Neural progenitor cell (in vitro differentiated cells): ENCODE results near the gene KLF13. TPM values are rescaled to one million over a fixed set of nuclear protein-coding genes. Genes with fewer than 3 reads are reported as not detected.

Experiments
- DNase-seq: peaks from one replicate; pipeline ENCODE4 v3.0.0-alpha.2; 2016; ENCODE audit warnings: low spot score
- H2AFZ ChIP-seq: fragments of 200-600 bp; sonication (generic); replicated peaks from 2 replicates; pipeline ENCODE4 v1.6.1; 2016; ENCODE audit warnings: antibody characterized with exemption
- H3F3A ChIP-seq: fragments of 200-600 bp; sonication (generic); 2 replicates; pipeline ENCODE4 v1.6.1; 2016; ENCODE audit warnings: antibody characterized with exemption, low read depth
- H3K27ac ChIP-seq: fragments of 200-600 bp; sonication (generic); 2 replicates; pipeline ENCODE4 v1.5.1; 2016; ENCODE audit warnings: mild to moderate bottlenecking
- H3K27me3 ChIP-seq: fragments of 200-600 bp; sonication (generic); 2 replicates; pipeline ENCODE4 v1.6.1; 2016; ENCODE audit warnings: mild to moderate bottlenecking, moderate library complexity
- H3K36me3 ChIP-seq: fragments of 200-600 bp; sonication (generic); 2 replicates; pipeline ENCODE4 v1.5.1; 2016
- H3K4me1 ChIP-seq: fragments of 200-600 bp; sonication (generic); 2 replicates; pipeline ENCODE4 v1.6.1; 2016; ENCODE audit warnings: mixed run types
- H3K4me2 ChIP-seq: fragments of 200-600 bp; sonication (generic); 2 replicates; pipeline ENCODE4 v1.6.1; 2016
- H3K4me3 ChIP-seq: fragments of 200-600 bp; sonication (generic); 2 replicates; pipeline ENCODE4 v1.5.1; 2016
- H3K79me2 ChIP-seq: fragments of 200-600 bp; sonication (generic); 2 replicates; pipeline ENCODE4 v1.6.1; 2016; ENCODE audit warnings: low read depth
- H3K9ac ChIP-seq: fragments of 200-600 bp; sonication (generic); 2 replicates; pipeline ENCODE4 v1.6.1; 2016
- H3K9me3 ChIP-seq: fragments of 200-600 bp; sonication (generic); 2 replicates; pipeline ENCODE4 v1.5.1; 2016; ENCODE audit warnings: low read depth
- H4K20me1 ChIP-seq: fragments of 200-600 bp; sonication (generic); 2 replicates; pipeline ENCODE4 v1.6.1; 2016; ENCODE audit warnings: low read depth
- H3K27ac Mint-ChIP-seq: 3 replicates; pipeline ENCODE4 v1.8.0; 2021; ENCODE audit warnings: mixed read lengths
- H3K27me3 Mint-ChIP-seq: 2 replicates; pipeline ENCODE4 v1.8.0; 2022; ENCODE audit warnings: low read depth, mild to moderate bottlenecking, inconsistent platforms, moderate library complexity, mixed read lengths; ENCODE audit not compliant: insufficient read depth
- H3K36me3 Mint-ChIP-seq: 3 replicates; pipeline ENCODE4 v1.8.0; 2021; ENCODE audit warnings: mixed read lengths
- H3K4me1 Mint-ChIP-seq: 3 replicates; pipeline ENCODE4 v1.8.0; 2021; ENCODE audit warnings: mixed read lengths
- H3K4me3 Mint-ChIP-seq: 3 replicates; pipeline ENCODE4 v1.8.0; 2021; ENCODE audit warnings: mild to moderate bottlenecking, moderate library complexity, mixed read lengths
- H3K9me3 Mint-ChIP-seq: 3 replicates; pipeline ENCODE4 v1.8.0; 2020; ENCODE audit warnings: mixed read lengths
- EZH2 ChIP-seq: fragments of 200-600 bp; sonication (generic); IDR thresholded peaks from 2 replicates; pipeline ENCODE4 v1.6.1; 2017; ENCODE audit warnings: antibody characterized with exemption, mild to moderate bottlenecking, moderate library complexity
- EZH2phosphoT487 ChIP-seq: fragments of 200-600 bp; sonication (generic); IDR thresholded peaks from 2 replicates; pipeline ENCODE4 v1.6.1; 2017; ENCODE audit warnings: antibody characterized with exemption
- total RNA-seq: library from RNA; depleted of rRNA; stranded (reverse); fragments of >200 nt; gene quantifications from 2 replicates; pipeline ENCODE4 v1.2.3, GENCODE V29; 2015; ENCODE audit warnings: low replicate concordance
- TF ChIP-seq, protein P1 (sequence below): fragments of 200-600 bp; sonication (generic); IDR thresholded peaks from 2 replicates; pipeline ENCODE4 v1.5.1; 2017; ENCODE audit warnings: antibody characterized with exemption, mild to moderate bottlenecking

Gene KLF13
- total RNA-seq, 1 donor from 2014 or later, result 11.9 TPM

DNA sequence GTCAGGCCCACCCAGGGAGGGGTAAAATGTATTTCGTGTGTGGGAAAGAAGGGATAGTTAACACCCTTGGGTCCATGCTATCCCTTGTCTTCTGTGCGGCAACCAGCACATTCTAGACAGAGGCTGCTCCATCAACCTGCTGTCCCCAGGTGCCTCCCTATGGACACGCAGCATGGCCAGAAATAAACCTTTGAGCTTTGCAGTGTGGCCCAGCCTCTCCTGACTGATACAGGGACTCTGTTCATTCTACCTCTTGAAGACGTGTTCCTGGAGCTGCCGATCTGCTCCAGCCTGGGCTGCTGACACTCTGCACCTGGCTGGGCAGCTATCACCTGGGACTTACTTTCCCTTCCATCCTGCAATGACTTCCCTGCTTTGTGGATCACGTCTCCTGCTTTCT is 4.1 kb upstream of the KLF13 start:
- no peak overlapping the region for H3K27ac Mint-ChIP-seq
- Histone ChIP-seq H3K79me2 (no peaks in the 10 kb centered on the region), H3K9me3 (no peaks in the 10 kb centered on the region), H3K4me2 (no peak overlapping the region), H3K27me3 (peaks cover 43% of the 10 kb centered on the region), H4K20me1 (peaks cover 7% of the 10 kb centered on the region), H3K4me1 (peaks cover 11% of the 10 kb centered on the region), H3F3A (peaks cover 10% of the 10 kb centered on the region), H3K36me3 (no peaks in the 10 kb centered on the region), H3K4me3 (no peak overlapping the region), H3K27ac (no peak overlapping the region), H2AFZ (no peak overlapping the region), H3K9ac (no peak overlapping the region)
- peaks cover 7% of the 10 kb centered on the region for H3K9me3 Mint-ChIP-seq
- DNase-seq, result no peak
- H3K36me3 Mint-ChIP-seq, result no peaks in the 10 kb centered on the region
- H3K27me3 Mint-ChIP-seq, result peaks cover 7% of the 10 kb centered on the region
- TF ChIP-seq EZH2phosphoT487, result no peak
- TF ChIP-seq, protein P1, sequence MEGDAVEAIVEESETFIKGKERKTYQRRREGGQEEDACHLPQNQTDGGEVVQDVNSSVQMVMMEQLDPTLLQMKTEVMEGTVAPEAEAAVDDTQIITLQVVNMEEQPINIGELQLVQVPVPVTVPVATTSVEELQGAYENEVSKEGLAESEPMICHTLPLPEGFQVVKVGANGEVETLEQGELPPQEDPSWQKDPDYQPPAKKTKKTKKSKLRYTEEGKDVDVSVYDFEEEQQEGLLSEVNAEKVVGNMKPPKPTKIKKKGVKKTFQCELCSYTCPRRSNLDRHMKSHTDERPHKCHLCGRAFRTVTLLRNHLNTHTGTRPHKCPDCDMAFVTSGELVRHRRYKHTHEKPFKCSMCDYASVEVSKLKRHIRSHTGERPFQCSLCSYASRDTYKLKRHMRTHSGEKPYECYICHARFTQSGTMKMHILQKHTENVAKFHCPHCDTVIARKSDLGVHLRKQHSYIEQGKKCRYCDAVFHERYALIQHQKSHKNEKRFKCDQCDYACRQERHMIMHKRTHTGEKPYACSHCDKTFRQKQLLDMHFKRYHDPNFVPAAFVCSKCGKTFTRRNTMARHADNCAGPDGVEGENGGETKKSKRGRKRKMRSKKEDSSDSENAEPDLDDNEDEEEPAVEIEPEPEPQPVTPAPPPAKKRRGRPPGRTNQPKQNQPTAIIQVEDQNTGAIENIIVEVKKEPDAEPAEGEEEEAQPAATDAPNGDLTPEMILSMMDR, result no peak
- TF ChIP-seq EZH2, result no peak
- H3K4me1 Mint-ChIP-seq, result peaks cover 30% of the 10 kb centered on the region
- H3K4me3 Mint-ChIP-seq, result no peak overlapping the region

DNA sequence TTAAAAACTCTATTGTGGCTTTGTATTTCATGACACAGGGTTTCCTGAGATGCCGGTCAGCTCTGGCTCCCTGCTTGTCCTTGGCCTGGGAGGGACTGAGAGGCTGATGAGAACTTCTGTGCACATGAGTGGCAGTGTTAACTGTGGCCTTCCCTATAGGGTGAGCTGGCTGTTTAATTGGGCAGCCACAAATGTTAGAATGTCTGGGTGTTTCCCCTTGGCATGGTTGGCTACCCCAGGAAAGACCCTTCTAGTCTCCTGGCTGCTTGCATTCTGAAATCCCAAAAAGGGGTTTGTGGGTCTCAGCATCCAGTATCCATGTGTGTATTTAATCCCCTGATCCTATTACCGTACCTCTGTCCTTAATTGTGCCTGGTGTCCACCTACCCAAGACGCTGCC is 3.0 kb upstream of the KLF13 start:
- Histone ChIP-seq H3K4me1 (peaks cover 11% of the 10 kb centered on the region), H3K79me2 (no peaks in the 10 kb centered on the region), H3F3A (peaks cover 12% of the 10 kb centered on the region), H3K9me3 (no peaks in the 10 kb centered on the region), H3K36me3 (no peaks in the 10 kb centered on the region), H3K27me3 (peaks cover 49% of the 10 kb centered on the region), H3K27ac (no peak overlapping the region), H3K4me2 (no peak overlapping the region), H2AFZ (no peak overlapping the region), H4K20me1 (peaks cover 10% of the 10 kb centered on the region), H3K4me3 (no peak overlapping the region), H3K9ac (no peak overlapping the region)
- H3K9me3 Mint-ChIP-seq, result peaks cover 7% of the 10 kb centered on the region
- no peak overlapping the region for H3K27ac Mint-ChIP-seq
- no peaks in the 10 kb centered on the region for H3K36me3 Mint-ChIP-seq
- H3K27me3 Mint-ChIP-seq, result peaks cover 8% of the 10 kb centered on the region
- H3K4me1 Mint-ChIP-seq, result peaks cover 31% of the 10 kb centered on the region
- H3K4me3 Mint-ChIP-seq, result no peak overlapping the region
- TF ChIP-seq, protein P1, result no peak
- no peak for DNase-seq

DNA sequence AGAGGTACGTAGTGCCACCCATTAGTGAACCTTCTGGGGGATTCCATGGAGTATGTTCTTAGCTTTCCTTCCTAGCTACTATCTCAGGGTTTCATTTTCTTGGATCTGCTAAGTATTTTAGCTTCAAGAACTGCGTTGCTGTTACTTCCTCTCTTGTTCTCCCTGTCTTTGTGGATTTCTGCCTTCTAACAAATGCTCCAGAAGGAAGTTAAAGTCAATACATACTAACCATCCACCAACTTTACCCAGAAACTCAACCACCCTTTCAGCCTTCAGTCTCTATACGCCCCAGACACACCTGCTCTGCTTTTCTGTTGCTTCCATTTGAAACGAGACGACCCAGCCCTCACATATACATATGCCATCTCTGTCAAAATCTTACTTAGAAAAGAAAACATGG is 2.4 kb upstream of the KLF13 start:
- H3K4me3 ChIP-seq, result no peak overlapping the region
- H2AFZ ChIP-seq, result no peak overlapping the region
- no peaks in the 10 kb centered on the region for H3K36me3 ChIP-seq
- H3F3A ChIP-seq, result peaks cover 15% of the 10 kb centered on the region
- Mint-ChIP-seq H3K27me3 (peaks cover 8% of the 10 kb centered on the region), H3K36me3 (no peaks in the 10 kb centered on the region), H3K4me1 (peaks cover 36% of the 10 kb centered on the region), H3K27ac (no peak overlapping the region), H3K4me3 (peak overlapping the region; percentile 86), H3K9me3 (peaks cover 7% of the 10 kb centered on the region)
- H3K27ac ChIP-seq, result no peak overlapping the region
- H3K4me1 ChIP-seq, result peaks cover 11% of the 10 kb centered on the region
- no peak overlapping the region for H3K4me2 ChIP-seq
- DNase-seq, result no peak
- no peaks in the 10 kb centered on the region for H3K9me3 ChIP-seq
- peaks cover 15% of the 10 kb centered on the region for H4K20me1 ChIP-seq
- H3K79me2 ChIP-seq, result peaks cover under 1% of the 10 kb centered on the region
- no peak overlapping the region for H3K9ac ChIP-seq
- peaks cover 49% of the 10 kb centered on the region for H3K27me3 ChIP-seq
- TF ChIP-seq EZH2 (no peak), EZH2phosphoT487 (no peak)
- TF ChIP-seq, protein P1, result no peak
